NCI-H748 treated with DMSO at 0.1 percent for 48 hours (cell line): ENCODE measurements around the gene LIPI.
"Not testable (repeated sequence)": the region's sequence is repeated elsewhere in the genome, so short reads cannot be mapped to it uniquely, and the experiment has no call there.

Experiments used
- DNase-seq: peaks from one replicate; lab custom pipeline; 2025; lab: John Stamatoyannopoulos, UW

The LIPI gene

DNA sequence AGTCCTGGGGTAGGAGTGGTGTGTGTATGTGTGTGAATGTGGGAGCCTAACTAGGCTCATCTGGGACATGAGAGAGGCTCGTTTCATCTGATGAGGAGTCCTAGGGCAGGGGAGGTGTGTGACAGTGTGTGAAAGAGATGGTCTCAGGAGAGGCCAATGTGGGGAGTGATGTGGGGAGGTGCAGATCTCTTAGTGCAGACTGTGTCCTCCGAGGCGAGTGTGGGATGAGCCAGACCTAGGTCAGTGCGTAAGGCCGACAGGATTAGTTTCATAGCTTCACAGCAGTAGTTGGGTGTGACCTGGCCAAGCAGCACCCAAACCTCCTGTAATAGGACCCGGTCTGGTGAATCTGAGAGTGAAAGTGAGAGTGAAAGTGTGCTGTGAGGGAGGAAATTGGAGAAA, 94.7 kb downstream of the LIPI start:
- DNase-seq = no peak

DNA sequence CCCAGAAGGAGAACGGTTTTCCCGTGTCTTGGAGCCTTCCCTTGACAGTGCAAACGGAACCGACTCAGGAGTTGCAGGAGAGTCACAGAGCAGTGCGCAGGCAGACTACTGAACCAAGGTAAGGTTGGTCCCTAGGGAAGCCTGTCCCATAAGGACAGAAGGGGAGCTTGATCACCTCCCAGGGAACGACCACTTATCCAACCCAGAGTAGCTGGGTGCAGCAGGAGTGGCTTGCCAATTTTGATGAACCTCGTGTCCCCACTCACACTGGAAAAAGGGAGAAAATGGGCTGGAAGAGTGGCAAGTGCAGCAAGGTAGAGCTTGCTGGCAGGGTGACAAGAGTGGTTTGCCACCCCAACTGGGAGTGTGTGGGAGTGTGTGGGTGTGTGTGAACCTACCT, 95.1 kb downstream of the LIPI start:
- no peak for DNase-seq

DNA sequence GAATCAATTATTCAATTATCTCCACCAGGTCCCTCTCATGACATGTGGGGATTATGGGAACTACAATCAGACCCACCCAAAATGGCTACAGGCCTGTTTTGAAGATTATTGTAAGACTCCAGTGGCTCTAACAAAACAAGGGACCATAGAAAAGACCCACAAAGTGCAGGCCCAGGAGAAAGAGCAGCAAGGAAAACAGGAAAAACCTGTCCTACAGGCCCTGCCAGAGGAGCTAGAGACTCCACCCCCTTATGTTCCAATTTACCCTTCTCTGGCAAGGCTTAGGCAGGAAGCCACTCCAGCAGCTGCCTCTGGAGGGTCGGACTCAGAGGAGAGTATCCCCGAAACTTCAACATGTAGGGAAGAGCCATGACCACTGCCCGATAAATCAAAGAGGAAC, 96.5 kb downstream of the LIPI start:
- DNase-seq = peak; percentile 30

DNA sequence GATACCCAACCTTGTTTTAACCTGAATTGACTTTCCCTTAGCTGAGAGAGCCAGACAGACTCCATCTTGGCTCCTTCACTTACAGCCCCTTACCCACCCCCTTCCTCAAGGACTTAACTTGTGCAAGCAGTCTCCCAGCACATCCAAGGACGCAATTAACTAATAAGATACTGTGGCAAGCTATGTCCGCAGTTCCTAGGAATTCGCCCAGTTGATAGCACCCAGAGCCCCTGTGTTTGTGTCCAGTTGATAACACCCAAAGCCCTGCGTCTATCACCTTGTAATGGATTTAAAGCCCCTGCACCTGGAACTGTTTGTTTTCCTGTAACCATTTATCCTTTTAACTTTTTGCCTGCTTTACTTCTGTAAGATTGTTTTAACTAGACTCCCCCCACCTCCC, 106.2 kb downstream of the LIPI start:
- DNase-seq = not testable (repeated sequence)

DNA sequence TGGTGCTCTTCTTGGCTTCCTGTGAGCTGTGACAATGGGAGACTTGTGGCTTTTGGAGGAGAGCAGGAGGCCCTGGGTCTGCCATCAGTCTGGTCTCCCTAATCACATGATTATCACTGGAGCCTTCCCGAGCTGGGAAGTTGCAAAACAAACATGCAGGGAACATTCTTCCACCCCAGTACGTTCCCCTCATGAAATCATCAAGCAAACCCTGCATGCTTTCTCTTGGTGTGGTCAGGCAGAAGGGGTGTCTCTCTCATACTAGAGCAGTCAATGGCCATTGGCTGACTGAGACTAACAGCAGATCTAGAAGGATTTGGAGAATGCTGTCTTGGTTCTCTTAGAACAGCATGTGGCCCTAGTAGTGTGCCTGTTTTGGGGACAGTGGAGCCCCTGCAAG, 111.2 kb downstream of the LIPI start:
- DNase-seq = no peak

DNA sequence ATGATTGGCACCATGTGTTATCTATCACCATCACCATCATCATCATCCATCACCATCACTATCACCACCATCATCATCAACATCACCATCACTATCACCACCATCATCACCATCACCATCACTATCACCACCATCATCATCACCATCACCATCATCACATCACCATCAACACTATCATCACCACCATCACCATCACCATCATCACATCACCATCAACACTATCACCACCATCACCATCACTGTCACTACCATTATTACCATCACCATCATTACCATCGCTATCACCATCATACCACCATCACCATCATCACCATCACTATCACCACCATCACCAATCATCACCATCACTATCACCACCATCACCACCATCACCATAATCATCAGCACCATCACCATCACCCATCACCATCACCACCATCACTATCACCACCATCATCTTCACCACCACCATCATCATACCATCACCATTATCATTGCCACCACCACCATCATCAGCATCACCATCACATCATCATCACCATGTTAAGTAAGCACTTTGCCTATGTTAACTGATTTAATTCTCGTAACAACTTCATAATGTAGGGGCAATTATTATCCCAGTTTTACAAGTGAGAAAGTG, 112.8 kb downstream of the LIPI start:
- no peak for DNase-seq

DNA sequence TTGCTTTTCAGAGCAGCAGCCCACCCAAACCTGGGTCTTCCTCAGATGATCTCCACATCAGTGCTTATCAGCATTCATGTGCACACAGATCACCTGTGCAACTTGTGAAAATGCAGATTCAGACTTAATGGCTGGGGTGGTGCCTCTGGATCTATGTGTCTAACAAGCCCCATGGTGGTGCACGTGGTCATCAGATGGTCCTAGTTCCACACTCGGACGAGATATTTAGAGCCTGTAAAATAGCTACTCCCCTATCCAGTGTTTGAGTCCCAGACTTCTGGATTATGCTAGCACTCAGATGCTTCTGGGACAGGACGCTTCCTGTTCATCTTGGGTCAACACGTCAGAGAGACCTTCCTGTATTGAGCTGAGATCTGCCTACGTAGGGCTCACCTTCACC, 114.2 kb downstream of the LIPI start:
- no peak for DNase-seq

DNA sequence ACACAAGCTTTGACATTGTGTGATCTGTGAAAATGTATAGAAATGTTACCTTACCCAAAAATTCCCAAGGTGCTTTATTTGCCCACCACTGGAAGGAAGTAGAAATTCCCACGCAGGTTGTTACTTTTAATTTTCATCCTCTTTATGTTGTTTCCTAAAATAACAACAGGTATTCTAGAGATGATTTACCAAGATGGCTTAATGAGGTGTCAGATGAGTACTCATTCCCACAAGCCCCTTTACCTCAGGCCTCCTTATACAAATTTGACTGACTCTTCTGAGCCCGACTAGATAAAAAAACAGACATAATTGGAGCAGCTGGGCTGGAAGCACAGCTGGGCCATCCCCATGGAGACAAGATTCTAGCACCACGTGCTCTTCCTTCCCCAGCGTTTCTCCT, 114.6 kb downstream of the LIPI start:
- no peak for DNase-seq

DNA sequence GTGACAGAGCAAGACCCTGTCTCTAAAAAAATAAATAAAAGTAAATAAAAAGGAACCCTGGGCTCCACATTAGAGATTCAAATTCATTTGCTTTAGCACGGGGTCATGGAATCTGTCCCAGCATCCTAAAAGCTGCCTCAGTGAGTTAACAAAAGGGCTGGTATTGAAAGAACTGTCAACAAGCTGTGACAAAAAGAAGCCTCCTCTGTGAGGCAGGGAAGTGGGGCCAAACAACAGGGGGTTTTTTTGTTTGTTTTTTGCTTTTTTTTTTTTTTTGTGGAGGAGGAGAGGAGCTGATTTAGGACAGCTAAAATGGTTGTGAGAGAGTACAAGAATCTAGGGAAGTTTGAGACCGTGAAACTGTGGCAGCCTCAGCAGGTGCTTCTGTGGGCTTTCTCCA, 115.7 kb downstream of the LIPI start:
- DNase-seq = no peak

DNA sequence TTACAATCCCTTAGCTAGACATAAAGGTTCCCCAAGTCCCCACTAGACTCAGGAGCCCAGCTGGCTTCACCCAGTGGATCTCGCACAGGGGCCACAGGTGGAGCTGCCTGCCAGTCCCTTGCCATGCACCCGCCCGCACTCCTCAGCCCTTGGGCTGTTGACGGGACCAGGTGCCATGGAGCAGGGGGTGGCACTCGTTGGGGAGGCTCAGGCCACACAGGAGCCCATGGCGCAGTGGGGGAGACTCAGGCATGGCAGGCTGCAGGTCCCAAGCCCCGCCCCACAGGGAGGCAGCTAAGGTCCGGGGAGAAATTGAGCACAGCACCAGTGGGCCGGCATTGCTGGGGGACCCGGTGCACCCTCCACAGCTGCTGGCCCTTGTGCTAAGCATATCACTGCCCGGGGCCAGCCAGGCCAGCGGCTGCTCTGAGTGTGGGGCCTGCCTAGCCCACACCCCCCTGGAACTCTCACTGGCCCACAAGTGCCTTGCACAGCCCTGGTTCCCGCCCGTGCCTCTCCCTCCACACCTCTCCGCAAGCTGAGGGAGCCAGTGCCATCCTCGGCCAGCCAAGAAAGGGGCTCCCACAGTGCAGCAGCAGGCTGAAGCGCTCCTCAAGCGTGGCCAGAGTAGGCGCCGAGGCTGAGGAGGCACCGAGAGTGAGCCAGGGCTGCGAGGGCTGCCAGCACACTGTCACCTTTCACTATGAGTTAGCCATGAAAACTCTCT, 117.8 kb downstream of the LIPI start:
- DNase-seq = no peak

DNA sequence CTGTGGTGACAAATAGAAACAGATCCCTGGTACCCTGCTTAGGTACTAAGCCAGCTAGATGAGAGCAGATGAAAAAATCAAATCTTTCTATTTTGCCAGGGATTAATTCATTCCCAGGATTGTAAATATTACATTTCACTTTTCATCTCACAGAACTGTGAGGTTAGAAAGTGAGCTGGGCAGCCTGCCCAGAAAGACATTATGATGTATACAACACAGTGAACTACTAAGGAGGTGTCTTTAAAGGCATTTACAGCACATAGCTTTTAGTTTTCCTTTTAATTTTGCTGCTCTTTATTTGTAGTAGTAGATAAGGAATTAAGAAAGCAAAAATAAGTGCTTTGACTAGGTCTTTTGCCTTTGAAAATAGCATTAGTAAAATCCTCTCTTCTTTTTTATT, 120.6 kb downstream of the LIPI start:
- DNase-seq = not testable (repeated sequence)

DNA sequence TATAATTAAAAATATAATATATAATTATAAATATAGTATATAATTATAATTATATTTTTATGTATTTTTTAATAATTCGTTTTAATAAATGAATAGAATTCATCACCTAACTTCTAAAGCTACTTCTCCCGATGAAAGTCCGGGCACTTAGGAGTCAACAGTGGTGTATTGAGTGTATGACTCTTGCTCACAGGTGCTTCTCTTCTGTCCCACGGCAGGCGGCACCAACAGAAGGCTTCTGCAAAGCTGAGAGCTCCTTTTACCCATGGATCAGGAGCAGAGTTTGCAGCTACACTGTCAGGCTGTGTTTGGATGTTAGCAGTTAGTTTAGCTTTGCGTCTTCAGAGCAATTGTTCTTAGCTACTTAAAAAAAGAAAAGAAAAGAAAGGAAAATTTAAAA, 122.4 kb downstream of the LIPI start:
- no peak for DNase-seq

DNA sequence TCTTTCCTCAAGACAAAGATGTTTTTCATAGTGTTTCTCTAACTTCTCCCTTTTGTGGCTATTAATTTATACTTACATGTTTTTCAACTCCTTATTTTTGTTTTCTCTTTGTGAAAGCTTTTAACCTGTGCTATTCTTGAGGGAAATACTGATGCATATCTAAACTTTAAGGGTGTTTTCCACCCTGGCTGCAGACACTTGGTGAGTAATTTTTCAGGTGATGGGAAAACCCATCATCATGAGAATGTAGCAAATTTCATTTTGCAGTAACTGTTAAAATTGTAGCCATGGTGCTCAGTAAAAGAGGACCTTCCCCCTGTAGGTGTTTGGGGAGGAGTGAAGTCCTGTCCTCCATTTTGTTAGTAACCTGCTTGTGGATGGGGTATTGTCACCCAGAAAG, 124.2 kb downstream of the LIPI start:
- no peak for DNase-seq

DNA sequence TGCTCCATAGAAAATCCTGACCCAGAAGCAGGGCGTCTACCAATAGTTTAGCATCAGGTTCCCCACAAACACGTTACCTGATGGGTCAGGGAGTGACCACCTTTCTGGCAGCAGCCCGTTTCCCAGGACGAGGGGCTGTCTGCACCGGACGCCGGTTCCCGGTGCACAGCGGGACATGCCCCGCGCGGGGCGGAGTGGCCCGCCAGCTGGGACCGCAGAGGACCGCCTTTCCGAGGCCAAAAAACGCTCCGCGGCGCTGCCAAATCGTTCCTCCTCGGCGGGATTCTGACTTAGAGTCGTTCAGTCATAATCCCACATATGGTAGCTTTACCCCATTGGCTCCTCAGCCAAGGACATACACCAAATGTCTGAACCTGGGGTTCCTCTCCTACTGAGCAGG, 126.1 kb downstream of the LIPI start:
- DNase-seq = no peak

DNA sequence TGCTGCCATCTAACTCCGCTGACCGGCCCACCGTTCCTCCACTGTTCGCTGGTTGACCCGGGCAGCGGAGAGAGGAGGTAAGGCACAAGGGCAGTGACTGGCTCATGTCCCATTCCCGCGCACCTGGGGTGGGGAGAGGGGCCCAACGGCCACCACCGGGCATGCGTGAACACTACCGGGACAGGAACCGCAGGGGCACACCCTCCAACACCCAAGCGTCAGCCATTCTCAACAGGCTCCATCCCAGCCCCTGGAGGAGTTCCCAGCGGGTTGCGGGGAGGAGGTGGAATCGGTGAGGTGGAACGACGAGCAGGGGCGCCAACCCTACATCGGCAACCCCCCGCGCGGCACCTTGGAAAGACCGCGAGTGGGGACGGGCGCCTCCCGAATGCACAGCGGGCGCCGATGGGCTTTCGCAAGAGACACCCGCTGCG, 126.7 kb downstream of the LIPI start:
- no peak for DNase-seq

DNA sequence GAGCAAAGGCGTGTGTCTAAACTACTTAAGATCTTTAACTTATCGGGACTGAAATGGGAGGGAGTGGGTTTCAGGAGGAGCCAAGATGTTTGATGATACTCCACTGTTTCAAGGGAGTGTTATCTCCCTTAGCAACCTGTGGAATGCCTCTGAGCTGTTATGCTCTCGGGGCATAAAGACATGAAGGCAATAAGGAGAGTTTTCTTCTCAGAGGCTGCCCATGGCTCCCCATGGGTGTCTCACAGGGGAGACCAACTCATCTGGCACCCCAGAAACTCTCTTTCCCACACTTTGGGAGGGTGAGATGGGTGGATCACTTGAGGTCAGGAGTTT, 130.0 kb downstream of the LIPI start:
- DNase-seq = no peak

DNA sequence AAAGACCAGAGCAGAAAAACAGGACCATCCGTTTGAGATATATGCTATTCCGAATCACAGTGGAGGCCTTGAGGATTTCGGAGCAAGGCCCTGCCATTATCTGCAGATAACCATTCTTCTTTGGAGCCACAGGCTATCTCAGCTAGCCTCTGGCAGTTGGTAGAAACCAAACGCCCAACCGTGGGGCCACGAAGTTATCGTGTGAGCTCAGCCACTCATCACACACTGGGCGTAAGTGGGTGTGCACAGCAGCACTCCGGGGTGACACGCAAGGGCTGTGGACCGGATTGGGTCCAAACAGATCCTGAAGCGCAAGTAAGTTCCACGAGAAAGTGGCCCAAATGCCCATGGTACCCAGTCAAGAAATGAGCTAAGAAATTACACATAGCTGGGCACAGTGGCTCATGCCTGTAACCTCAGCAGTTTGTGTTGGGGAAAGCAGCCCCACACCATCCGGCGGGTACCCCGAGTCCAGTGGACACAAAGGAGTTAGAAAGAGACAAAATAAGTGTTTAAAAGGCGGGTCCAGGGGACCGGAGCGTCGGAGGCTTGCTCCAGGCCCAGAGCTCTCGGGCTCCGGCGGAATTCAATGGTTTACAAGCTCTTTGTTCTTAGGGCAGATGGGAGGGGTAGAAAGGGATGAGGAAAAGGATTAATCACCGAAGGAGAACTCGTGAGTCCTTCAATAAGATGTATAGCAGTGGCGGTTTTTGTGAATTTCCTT, 130.6 kb downstream of the LIPI start:
- no peak for DNase-seq

DNA sequence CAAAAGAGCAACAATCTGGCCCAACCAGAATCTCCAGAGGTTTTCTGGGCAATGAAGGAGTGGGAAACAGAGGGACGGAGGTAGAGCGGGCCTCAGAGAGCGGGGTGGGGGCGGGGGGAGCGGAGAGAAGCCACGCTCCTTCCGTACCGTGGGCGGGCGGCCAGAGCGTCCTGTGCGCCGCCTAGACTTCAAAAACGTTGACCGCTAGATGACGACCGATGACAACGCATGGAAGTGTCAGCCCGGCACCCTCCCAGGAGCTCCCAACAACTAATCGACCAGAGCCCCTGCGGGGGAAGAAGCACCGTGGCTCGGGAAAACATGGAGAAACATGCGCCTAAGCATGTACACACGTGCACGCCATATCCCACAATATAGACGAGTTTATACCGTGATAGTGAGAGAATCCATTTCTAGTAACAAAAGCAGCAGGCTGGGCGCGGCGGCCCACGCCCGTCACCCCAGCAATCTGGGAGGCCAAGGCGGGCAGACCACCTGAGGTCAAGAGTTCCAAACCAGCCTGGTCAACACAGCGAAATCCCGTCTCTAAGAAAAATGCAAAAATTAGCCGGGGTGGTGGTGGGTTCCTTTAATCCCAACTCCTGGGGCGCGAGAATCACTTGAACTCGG, 131.9 kb downstream of the LIPI start:
- no peak for DNase-seq

DNA sequence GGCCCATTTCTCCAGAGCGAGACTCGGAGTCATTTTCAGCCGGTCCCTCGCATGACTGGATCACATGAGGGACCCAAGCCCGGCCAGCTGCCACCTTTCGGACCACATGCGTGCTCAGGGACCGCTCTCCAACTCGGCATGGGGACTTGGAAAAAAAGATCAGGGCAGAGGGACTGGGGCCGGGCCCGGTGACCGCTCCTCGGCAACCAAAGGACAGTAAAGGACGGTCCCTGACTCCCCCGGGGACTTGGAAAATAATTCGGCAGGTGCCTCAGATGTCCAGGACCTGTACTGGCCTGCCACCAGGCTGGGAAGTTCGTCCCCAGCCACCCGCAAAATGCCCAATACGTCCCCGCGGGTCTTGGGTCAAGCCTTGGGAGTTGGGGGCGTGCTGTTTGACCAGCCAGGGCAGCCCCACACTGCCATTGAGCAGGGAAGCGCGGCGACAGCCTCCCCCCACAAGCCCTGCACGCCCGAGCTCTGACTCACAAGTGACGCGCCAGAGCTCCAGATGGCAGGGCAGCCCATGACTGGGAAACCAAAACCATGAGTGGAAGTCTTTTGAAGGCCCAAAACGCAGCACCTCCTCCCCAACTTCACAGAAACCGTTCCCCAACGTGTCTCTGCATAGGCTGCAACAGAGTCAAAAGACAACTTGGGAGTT, 134.5 kb downstream of the LIPI start:
- no peak for DNase-seq

DNA sequence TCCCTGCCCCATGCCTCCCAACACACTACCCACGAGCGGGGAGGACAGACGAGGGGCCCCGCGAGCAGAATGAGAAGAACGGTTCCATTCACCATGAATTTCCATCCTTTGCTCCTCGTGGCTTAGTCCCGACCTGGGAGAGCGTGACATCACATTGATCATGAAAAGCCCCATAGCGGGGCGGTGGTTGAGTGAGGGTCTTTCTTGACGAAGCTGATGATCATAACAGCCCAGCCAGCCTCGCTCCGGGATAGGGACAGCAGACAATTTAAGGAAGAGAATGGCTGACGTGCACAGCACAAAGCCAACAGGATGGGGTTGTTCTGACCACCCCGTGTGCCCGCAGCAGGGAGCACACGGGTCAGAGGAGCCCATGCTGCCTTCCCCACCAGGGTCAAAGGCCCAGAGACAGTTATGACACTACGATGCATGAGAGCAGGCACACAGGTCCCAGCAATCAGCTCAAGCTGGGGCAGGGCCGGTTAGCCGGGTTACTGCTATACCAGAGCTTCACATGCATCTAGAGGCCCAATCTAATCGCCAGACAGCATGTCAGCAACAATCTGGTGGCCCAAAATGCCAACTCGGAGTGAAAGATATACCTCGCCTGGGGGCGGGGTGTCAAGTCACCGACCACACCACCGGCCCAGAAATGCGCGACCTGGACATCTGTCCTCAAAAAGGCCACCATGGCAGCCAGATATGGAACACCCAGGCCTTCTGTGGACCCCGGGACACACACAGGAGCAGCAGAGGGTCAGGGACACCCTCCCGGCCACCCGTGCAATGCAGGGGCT, 135.2 kb downstream of the LIPI start:
- DNase-seq = no peak

DNA sequence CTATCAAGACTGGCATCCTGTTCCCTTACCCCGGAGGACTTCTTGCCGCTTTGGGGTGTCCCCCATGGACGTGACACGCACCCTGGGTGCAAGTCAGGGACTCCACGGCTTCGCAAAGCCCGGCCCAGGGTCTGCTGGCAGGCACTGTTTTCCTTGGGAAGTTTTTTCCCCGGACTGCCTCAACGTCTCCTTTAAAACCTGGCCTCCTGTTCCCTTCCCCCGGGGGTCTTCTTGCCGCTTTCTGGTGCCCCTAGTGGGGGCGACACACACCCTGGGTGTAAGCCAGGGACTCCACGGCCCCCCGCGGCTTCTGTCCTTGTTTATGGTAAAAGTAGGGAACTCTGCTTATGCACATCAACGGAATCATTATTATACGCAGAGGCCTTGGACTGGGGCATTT, 136.6 kb downstream of the LIPI start:
- DNase-seq = no peak

DNA sequence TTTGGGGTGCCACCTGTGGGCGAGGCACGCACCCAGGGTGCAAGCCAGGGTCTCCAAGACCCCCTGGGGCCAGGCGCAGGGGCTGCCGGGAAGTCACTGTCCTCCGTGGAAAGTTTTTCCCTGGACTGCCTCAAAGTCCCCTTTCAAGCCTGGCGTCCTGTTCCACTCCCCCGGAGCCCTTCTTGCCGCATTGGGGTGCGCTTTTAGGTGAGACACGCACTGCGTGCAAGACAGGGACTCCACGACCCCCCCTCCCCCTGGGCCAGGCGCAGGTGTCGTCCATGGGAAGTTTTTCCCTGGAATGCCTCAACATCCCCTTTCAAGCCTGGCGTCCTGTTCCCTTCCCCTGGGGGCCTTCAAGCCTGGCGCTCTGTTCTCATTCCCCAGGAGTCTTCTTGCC, 137.1 kb downstream of the LIPI start:
- DNase-seq = no peak
